ENCODE data around the gene CCDC148. TPM values are rescaled to one million over a fixed set of nuclear protein-coding genes. Genes with fewer than 3 reads are reported as not detected.

The CCDC148 gene
- total RNA-seq, 4 donors from 2014 or later = 0.66 TPM; not detected in 3

GRCh38 chr2:158129037-158129436 is 327.5 kb downstream of the CCDC148 start:
- DNase-seq (no peak), ATAC-seq (no peak)
- Histone ChIP-seq H3K36me3 (no peaks in the 10 kb centered on the region), H3K27me3 (no peaks in the 10 kb centered on the region), H3K27ac (no peak overlapping the region), H3K9me3 (no peaks in the 10 kb centered on the region), H3K4me1 (no peaks in the 10 kb centered on the region), H3K4me3 (no peak overlapping the region)
- intact Hi-C loops (cut with DNase I; ENCODE audit: low total_unique reads) = no loop called here
- in situ Hi-C loops (cut with MboI; ENCODE audit: low sequenced_read_pairs in 4 of 4) = no loop called here
- TF ChIP-seq POLR2A (IDR thresholded peaks at IDR 0.05) (no peak), CTCF (IDR thresholded peaks at IDR 0.05 in 4 of 5, conservative IDR thresholded peaks at IDR 0.05 in 1 of 5) (no peak)

GRCh38 chr2:158128168-158128973 is 328.2 kb downstream of the CCDC148 start:
- no peak for ATAC-seq
- Histone ChIP-seq H3K27ac (no peak overlapping the region), H3K4me3 (no peak overlapping the region), H3K4me1 (no peaks in the 10 kb centered on the region), H3K27me3 (no peaks in the 10 kb centered on the region), H3K9me3 (no peaks in the 10 kb centered on the region), H3K36me3 (no peaks in the 10 kb centered on the region)
- TF ChIP-seq POLR2A (IDR thresholded peaks at IDR 0.05) = no peak
- no peak for DNase-seq
- intact Hi-C loops (cut with DNase I; ENCODE audit: low total_unique reads) (no loop called here), in situ Hi-C loops (cut with MboI; ENCODE audit: low sequenced_read_pairs in 4 of 4) (no loop called here)

- no peaks in the 10 kb centered on the region for H3K27me3 ChIP-seq
- H3K4me1 ChIP-seq = no peaks in the 10 kb centered on the region
- ATAC-seq = no peak
- intact Hi-C loops (cut with DNase I; ENCODE audit: low total_unique reads) = no loop called here
- H3K36me3 ChIP-seq = no peaks in the 10 kb centered on the region
- H3K9me3 ChIP-seq = no peaks in the 10 kb centered on the region
- TF ChIP-seq CTCF (IDR thresholded peaks at IDR 0.05 in 4 of 5, conservative IDR thresholded peaks at IDR 0.05 in 1 of 5) (no peak), POLR2A (IDR thresholded peaks at IDR 0.05) (no peak)
- H3K4me3 ChIP-seq = no peak overlapping the region
- no peak overlapping the region for H3K27ac ChIP-seq
- in situ Hi-C loops (cut with MboI; ENCODE audit: low sequenced_read_pairs in 4 of 4) = no loop called here
- DNase-seq = no peak
Measured at GRCh38 chr2:158127380-158127804, 329.2 kb downstream of the CCDC148 start.

- Histone ChIP-seq H3K4me1 (no peaks in the 10 kb centered on the region), H3K9me3 (no peaks in the 10 kb centered on the region), H3K27ac (no peak overlapping the region), H3K27me3 (no peaks in the 10 kb centered on the region), H3K4me3 (no peak overlapping the region), H3K36me3 (no peaks in the 10 kb centered on the region)
- TF ChIP-seq CTCF (IDR thresholded peaks at IDR 0.05 in 4 of 5, conservative IDR thresholded peaks at IDR 0.05 in 1 of 5) = no peak
- TF ChIP-seq POLR2A (IDR thresholded peaks at IDR 0.05) = no peak
- no peak for DNase-seq
- in situ Hi-C loops (cut with MboI; ENCODE audit: low sequenced_read_pairs in 4 of 4) (no loop called here), intact Hi-C loops (cut with DNase I; ENCODE audit: low total_unique reads) (no loop called here)
- no peak for ATAC-seq
Measured at GRCh38 chr2:158125756-158126498, 330.6 kb downstream of the CCDC148 start.

- H3K36me3 ChIP-seq = no peaks in the 10 kb centered on the region
- H3K27me3 ChIP-seq = no peaks in the 10 kb centered on the region
Measured at GRCh38 chr2:158124896-158125295, 331.7 kb downstream of the CCDC148 start.

More at GRCh38 chr2:158124896-158125295, 331.7 kb downstream of the CCDC148 start:
- Histone ChIP-seq H3K4me1 (no peaks in the 10 kb centered on the region), H3K9me3 (no peaks in the 10 kb centered on the region), H3K27ac (no peak overlapping the region), H3K4me3 (no peak overlapping the region)
- DNase-seq = no peak
- no peak for ATAC-seq
- intact Hi-C loops (cut with DNase I; ENCODE audit: low total_unique reads) (no loop called here), in situ Hi-C loops (cut with MboI; ENCODE audit: low sequenced_read_pairs in 4 of 4) (no loop called here)
- TF ChIP-seq POLR2A (IDR thresholded peaks at IDR 0.05) = no peak
- TF ChIP-seq CTCF (IDR thresholded peaks at IDR 0.05 in 4 of 5, conservative IDR thresholded peaks at IDR 0.05 in 1 of 5) = no peak
